Hepatocyte (in vitro differentiated cells): Measurements from ENCODE around the gene SETD6. TPM values are rescaled to one million over a fixed set of nuclear protein-coding genes. Genes with fewer than 3 reads are reported as not detected.

ENCODE experiments used
- DNase-seq: peaks from one replicate; pipeline ENCODE4 v3.0.0-alpha.2; 2016; ENCODE audit warnings: low spot score
- H2AFZ ChIP-seq: fragments of 200-600 bp; sonication (generic); 2 replicates; pipeline ENCODE4 v1.6.0; 2016; ENCODE audit warnings: antibody characterized with exemption, mild to moderate bottlenecking
- H3K27ac ChIP-seq: fragments of 200-600 bp; sonication (generic); 2 replicates; pipeline ENCODE4 v1.5.1; 2016; ENCODE audit warnings: mild to moderate bottlenecking
- H3K27me3 ChIP-seq: fragments of 200-600 bp; sonication (generic); 2 replicates; pipeline ENCODE4 v1.6.1; 2016
- H3K36me3 ChIP-seq: fragments of 200-600 bp; sonication (generic); replicated peaks from 2 replicates; pipeline ENCODE4 v1.5.1; 2016; ENCODE audit warnings: low read depth; ENCODE audit not compliant: insufficient read depth
- H3K4me1 ChIP-seq: fragments of 200-600 bp; sonication (generic); 2 replicates; pipeline ENCODE4 v1.5.1; 2016; ENCODE audit warnings: mild to moderate bottlenecking, moderate library complexity; ENCODE audit not compliant: insufficient read depth
- H3K4me2 ChIP-seq: fragments of 200-600 bp; sonication (generic); 2 replicates; pipeline ENCODE4 v1.6.0; 2016
- H3K4me3 ChIP-seq: fragments of 200-600 bp; sonication (generic); 2 replicates; pipeline ENCODE4 v1.5.1; 2016; ENCODE audit warnings: mild to moderate bottlenecking
- H3K79me2 ChIP-seq: fragments of 200-600 bp; sonication (generic); 2 replicates; pipeline ENCODE4 v1.6.0; 2017; ENCODE audit warnings: mild to moderate bottlenecking
- H3K9me2 ChIP-seq: fragments of 200-600 bp; sonication (generic); replicated peaks from 2 replicates; pipeline ENCODE4 v1.6.0; 2017; ENCODE audit warnings: mild to moderate bottlenecking; ENCODE audit not compliant: insufficient read depth
- H3K9me3 ChIP-seq: fragments of 200-600 bp; sonication (generic); 2 replicates; pipeline ENCODE4 v1.5.1; 2016; ENCODE audit warnings: low read depth, mild to moderate bottlenecking
- H4K20me1 ChIP-seq: fragments of 200-600 bp; sonication (generic); 2 replicates; pipeline ENCODE4 v1.6.0; 2016; ENCODE audit warnings: mild to moderate bottlenecking; ENCODE audit not compliant: insufficient read depth, poor library complexity, severe bottlenecking
- EZH2 ChIP-seq: fragments of 200-600 bp; sonication (generic); IDR thresholded peaks from 2 replicates; pipeline ENCODE4 v1.6.1; 2016; ENCODE audit warnings: antibody characterized with exemption, mild to moderate bottlenecking, borderline replicate concordance
- EZH2phosphoT487 ChIP-seq: fragments of 200-600 bp; sonication (generic); IDR thresholded peaks from one replicate; pipeline ENCODE4 v1.6.1; 2018; ENCODE audit warnings: antibody characterized with exemption, mild to moderate bottlenecking, low read depth, moderate library complexity; ENCODE audit not compliant: unreplicated experiment, severe bottlenecking
- WGBS: methylation state at CpG from one replicate; pipeline ENCODE4 v1.1.6; 2016; ENCODE audit warnings: low lambda C conversion rate; ENCODE audit errors: missing lambda C conversion rate; 5-methylcytosine and 5-hydroxymethylcytosine counted together
- polyA plus RNA-seq: library from polyadenylated mRNA; unstranded; fragments of >200 nt; fragmentation: Nextera tagmentation; extraction: Ambion mirVana; gene quantifications from 2 replicates; pipeline ENCODE4 v1.2.1, GENCODE V29; 2016
- total RNA-seq: library from RNA; depleted of rRNA; stranded (reverse); fragments of >200 nt; gene quantifications from 2 replicates; pipeline ENCODE4 v1.2.3, GENCODE V29; 2014
- TF ChIP-seq, protein P1 (sequence below): fragments of 200-600 bp; sonication (generic); IDR thresholded peaks from 2 replicates; pipeline ENCODE4 v1.5.1; 2016; ENCODE audit warnings: antibody characterized with exemption, mild to moderate bottlenecking; ENCODE audit not compliant: poor library complexity

Gene SETD6
- total and polyA plus RNA-seq, 2 experiments from 2014 or later, result 9.7 to 11.4 TPM

DNA sequence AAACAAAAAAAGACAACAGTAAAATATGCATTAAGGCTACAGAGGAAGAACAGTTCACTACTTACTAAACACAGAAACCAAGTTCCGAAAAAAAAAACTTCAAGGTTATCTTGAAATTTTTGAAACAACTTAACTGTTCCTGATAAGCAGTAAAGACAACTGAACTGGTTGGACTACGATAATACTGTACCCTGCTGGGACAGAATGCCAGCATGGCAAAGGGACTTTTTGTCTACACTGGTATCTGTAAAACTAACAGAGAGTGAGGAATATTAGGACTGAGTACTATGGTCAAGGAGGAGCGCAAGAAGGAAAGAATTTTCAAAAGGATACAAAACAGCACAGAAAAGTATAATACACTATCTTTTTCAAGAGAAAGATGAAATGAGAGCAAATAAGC lies 19.8 kb downstream of the SETD6 start:
- peaks cover 5% of the 10 kb centered on the region for H3K36me3 ChIP-seq
- no peak overlapping the region for H3K27ac ChIP-seq

DNA sequence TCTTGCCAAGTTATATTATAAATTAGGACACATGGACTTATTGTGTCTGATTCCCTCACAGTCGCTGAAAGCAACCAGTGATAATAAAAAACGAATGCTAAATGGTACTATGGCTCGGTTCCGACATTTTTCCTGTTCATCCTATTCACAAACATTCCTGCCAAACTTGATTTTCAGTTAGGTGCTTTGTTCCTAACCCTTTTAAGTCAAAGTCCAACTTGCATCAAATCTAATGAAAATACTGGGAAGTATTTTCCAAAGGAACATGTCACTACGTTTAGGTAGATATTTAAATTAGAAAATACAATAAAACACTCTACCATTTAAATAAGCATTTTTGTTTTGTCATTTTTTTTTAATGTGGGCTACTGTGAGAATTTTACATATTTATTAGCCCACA lies 21.0 kb downstream of the SETD6 start:
- Histone ChIP-seq H3K36me3 (peaks cover 5% of the 10 kb centered on the region), H3K9me3 (no peaks in the 10 kb centered on the region), H4K20me1 (no peaks in the 10 kb centered on the region), H2AFZ (no peak overlapping the region), H3K4me3 (no peak overlapping the region), H3K4me2 (no peak overlapping the region), H3K27ac (no peak overlapping the region), H3K27me3 (no peaks in the 10 kb centered on the region), H3K4me1 (no peaks in the 10 kb centered on the region), H3K79me2 (peaks cover 16% of the 10 kb centered on the region), H3K9me2 (no peaks in the 10 kb centered on the region)
- 92% methylated on average over 5 of the region's 5 CpGs for WGBS
- DNase-seq, result no peak
- TF ChIP-seq, protein P1, sequence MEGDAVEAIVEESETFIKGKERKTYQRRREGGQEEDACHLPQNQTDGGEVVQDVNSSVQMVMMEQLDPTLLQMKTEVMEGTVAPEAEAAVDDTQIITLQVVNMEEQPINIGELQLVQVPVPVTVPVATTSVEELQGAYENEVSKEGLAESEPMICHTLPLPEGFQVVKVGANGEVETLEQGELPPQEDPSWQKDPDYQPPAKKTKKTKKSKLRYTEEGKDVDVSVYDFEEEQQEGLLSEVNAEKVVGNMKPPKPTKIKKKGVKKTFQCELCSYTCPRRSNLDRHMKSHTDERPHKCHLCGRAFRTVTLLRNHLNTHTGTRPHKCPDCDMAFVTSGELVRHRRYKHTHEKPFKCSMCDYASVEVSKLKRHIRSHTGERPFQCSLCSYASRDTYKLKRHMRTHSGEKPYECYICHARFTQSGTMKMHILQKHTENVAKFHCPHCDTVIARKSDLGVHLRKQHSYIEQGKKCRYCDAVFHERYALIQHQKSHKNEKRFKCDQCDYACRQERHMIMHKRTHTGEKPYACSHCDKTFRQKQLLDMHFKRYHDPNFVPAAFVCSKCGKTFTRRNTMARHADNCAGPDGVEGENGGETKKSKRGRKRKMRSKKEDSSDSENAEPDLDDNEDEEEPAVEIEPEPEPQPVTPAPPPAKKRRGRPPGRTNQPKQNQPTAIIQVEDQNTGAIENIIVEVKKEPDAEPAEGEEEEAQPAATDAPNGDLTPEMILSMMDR, result no peak

More for the DNA sequence above, 19.8 kb downstream of the SETD6 start:
- H4K20me1 ChIP-seq, result no peaks in the 10 kb centered on the region
- no peaks in the 10 kb centered on the region for H3K9me3 ChIP-seq
- H3K4me2 ChIP-seq, result no peak overlapping the region
- H3K27me3 ChIP-seq, result no peaks in the 10 kb centered on the region
- peaks cover 11% of the 10 kb centered on the region for H3K79me2 ChIP-seq
- no peaks in the 10 kb centered on the region for H3K4me1 ChIP-seq
- DNase-seq, result no peak
- H3K4me3 ChIP-seq, result no peak overlapping the region
- TF ChIP-seq EZH2phosphoT487 (no peak), EZH2 (no peak)
- TF ChIP-seq, protein P1, result no peak
- no peaks in the 10 kb centered on the region for H3K9me2 ChIP-seq
- WGBS, result 87% methylated on average over 3 of the region's 3 CpGs
- H2AFZ ChIP-seq, result no peak overlapping the region

DNA sequence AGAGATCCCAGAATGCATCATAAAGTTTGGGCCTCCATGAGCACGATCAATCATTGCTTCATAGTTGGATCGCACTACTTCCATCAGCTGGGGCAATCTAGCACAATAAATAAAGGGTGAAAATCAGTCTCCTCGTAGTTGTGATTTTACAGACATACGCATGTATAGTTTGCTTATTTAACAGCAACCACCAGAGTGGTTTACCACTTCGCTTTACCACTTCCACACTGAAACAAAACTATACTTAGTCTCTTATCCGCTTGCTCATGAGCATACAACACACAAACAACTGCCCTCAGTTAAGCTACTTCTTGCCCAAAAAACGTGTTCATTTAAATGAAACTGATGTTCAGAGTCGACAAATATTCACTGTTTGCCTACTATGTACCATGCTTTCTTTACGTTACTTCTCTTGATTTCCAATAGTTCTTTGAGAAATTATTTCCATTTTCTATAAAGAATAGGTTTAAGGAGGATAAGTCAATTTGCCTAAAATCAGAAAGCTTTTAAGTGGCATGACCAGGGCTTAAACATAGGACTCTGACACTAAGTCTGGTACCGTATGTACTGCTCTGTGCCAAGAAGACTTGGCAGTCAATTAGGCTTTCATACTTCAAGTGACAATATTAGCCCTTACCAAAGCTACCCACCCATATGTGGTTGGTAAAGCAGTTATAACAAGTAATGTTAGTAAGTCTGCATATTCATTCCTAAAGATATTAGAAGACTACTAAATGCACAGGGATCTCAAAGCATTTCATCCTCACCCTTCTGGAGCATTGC lies 22.0 kb downstream of the SETD6 start:
- 91% methylated on average over 10 of the region's 10 CpGs for WGBS
- no peaks in the 10 kb centered on the region for H3K9me3 ChIP-seq
- H3K4me3 ChIP-seq, result no peak overlapping the region
- H3K79me2 ChIP-seq, result peaks cover 16% of the 10 kb centered on the region
- no peaks in the 10 kb centered on the region for H3K27me3 ChIP-seq
- peaks cover 5% of the 10 kb centered on the region for H3K36me3 ChIP-seq
- H2AFZ ChIP-seq, result no peak overlapping the region
- H3K4me2 ChIP-seq, result no peak overlapping the region
- no peaks in the 10 kb centered on the region for H3K4me1 ChIP-seq
- no peak for DNase-seq
- no peak overlapping the region for H3K27ac ChIP-seq
- H4K20me1 ChIP-seq, result no peaks in the 10 kb centered on the region
- no peaks in the 10 kb centered on the region for H3K9me2 ChIP-seq
- TF ChIP-seq EZH2phosphoT487 (no peak), EZH2 (no peak)
- TF ChIP-seq, protein P1, result no peak

DNA sequence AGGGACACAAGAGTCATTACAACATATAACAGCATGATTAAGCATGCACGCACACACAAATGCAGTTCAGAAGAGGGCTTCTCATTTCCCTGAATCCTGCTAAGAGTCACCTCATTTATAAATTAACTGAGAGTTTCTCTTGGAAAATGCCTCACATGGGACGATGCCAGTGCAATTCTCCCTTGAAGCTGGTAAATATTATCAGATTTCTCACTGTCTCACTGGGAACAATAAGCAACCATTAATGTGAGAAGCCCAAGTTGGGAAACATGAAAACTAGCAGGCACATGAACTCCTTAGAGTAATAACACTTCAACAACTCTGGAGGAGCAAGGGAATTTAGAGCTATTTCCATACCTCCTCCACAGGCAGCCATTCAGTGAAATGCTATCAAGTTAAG lies 26.4 kb downstream of the SETD6 start:
- H3K36me3 ChIP-seq, result peaks cover 4% of the 10 kb centered on the region
- no peaks in the 10 kb centered on the region for H3K4me1 ChIP-seq
- no peak for DNase-seq
- H3K79me2 ChIP-seq, result peaks cover 16% of the 10 kb centered on the region
- H4K20me1 ChIP-seq, result no peaks in the 10 kb centered on the region
- no peak overlapping the region for H3K27ac ChIP-seq
- no peak overlapping the region for H3K4me2 ChIP-seq
- 93% methylated on average over 2 of the region's 2 CpGs for WGBS
- no peak overlapping the region for H3K4me3 ChIP-seq
- H3K27me3 ChIP-seq, result no peaks in the 10 kb centered on the region
- no peak for TF ChIP-seq EZH2phosphoT487
- TF ChIP-seq, protein P1, result no peak
- TF ChIP-seq EZH2, result no peak
- H3K9me3 ChIP-seq, result no peaks in the 10 kb centered on the region
- H3K9me2 ChIP-seq, result no peaks in the 10 kb centered on the region
- H2AFZ ChIP-seq, result no peak overlapping the region
